Urinary bladder (tissue), 4 donors: ENCODE measurements around the gene PDZK1. TPM values are rescaled to one million over a fixed set of nuclear protein-coding genes. Genes with fewer than 3 reads are reported as not detected.
"Not testable (repeated sequence)": the region's sequence is repeated elsewhere in the genome, so short reads cannot be mapped to it uniquely, and the experiment has no call there.

Experiments used
- DNase-seq: peaks from one replicate; pipeline ENCODE4 v3.0.0-alpha.2; 2015; ENCODE audit errors: extremely low spot score
- H3K27ac ChIP-seq: one replicate; pipeline ENCODE4 v1.5.1; 2013; ENCODE audit warnings: low read depth, mild to moderate bottlenecking, moderate library complexity
- H3K36me3 ChIP-seq: one replicate; pipeline ENCODE4 v1.6.1; 2013; ENCODE audit warnings: mild to moderate bottlenecking, moderate library complexity; ENCODE audit not compliant: insufficient read depth
- H3K4me1 ChIP-seq: one replicate; pipeline ENCODE4 v1.6.1; 2013; ENCODE audit warnings: mild to moderate bottlenecking, moderate library complexity; ENCODE audit not compliant: insufficient read depth
- H3K4me3 ChIP-seq: one replicate; pipeline ENCODE4 v1.5.1; 2013; ENCODE audit warnings: low read depth, low read length
- WGBS: extraction: QIAGEN DNeasy Blood & Tissue Kit; methylation state at CpG from one replicate; pipeline ENCODE4 v1.1.7; 2013; 5-methylcytosine and 5-hydroxymethylcytosine counted together
- polyA plus RNA-seq: library from polyadenylated mRNA; stranded (reverse); fragments of 200-250 nt; gene quantifications from one replicate; pipeline ENCODE4 v1.2.3, GENCODE V29; 2013
- total RNA-seq: library from RNA; depleted of rRNA; stranded (reverse); fragments of >200 nt; gene quantifications from one replicate; pipeline ENCODE4 v1.2.3, GENCODE V29; 2014
- donor health status: healthy with polysubstance abuse.
- donor health status: healthy.

Gene PDZK1
- total and polyA plus RNA-seq, 2 donors: 0.18 to 0.37 TPM

DNA sequence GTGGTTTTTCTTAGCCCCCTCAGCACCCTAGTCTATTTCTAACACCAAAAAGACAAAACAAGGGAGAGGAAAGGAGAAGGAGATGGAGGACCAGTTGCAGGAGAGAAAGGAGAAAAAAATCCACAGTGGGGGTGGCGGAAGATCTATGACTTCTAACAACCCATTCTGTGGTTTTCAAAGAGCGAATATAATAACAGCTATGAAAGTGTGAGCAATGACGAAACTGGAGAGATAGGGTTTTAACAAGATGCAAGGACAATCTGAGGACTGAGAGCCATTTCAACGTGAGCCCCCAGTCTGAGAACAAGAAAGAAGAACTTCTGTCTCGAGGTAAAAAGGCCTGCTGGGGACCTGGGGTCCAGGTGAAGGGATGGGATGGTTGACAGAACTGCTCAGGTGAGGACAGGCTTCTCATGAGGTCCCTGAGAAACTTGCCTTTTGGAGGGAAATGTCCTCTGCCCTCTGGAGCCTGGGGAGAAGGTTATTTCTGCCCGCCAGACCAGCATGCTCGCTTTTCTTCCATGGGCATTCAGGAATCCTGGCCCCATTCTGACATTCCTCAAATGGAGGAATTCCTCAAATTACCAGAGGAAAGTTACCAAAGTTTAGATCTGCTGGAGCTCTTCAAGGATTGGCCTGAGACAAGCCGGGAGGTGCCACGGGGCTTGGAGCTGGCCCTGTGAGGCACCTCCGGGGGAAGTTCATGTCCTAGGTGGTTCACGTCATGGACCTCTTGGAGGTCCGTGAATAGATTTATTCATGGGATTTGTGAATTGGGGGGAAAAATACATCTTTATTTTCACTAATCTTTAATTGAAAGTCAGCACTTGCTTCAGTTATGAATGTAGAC, 12.3 kb upstream of the PDZK1 start, which contains the start of gene CD160:
Gene CD160, plus strand, starts transcription at position 270 of the 850 bp plus-strand sequence. CDS start 8,829 bp downstream, outside the sequence.
- Histone ChIP-seq H3K36me3 (no peaks in the 10 kb centered on the region), H3K4me3 (peak within 1 kb of the TSS; percentile 2), H3K27ac (no peak within 1 kb of the TSS), H3K4me1 (no peaks in the 10 kb centered on the region)
- WGBS: 90% methylated on average over 12 of the region's 12 CpGs
- no peak for DNase-seq

DNA sequence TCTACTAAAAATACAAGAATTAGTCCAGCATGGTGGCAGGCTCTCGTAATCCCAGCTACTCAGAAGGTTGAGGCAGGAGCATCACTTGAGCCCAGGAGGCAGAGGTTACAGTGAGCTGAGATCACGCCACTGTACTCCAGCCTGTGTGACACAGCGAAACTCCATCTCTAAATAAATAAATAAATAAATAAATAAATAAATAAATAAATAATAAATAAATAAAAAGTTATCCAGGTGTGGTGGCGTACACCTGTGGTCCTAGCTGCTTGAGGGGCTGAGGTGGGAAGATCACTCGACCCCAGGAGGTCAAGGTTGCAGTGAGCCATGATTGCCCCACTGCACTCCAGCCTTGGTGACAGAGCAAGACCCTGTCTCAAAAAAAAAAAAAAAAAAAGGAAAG, 11.3 kb upstream of the PDZK1 start:
- not testable (repeated sequence) for H3K4me3 ChIP-seq, DNase-seq, H3K4me1 ChIP-seq, H3K27ac ChIP-seq, H3K36me3 ChIP-seq
- WGBS: 95% methylated on average over 5 of the region's 5 CpGs

GRCh38 chr1:145717833-145718232, 10.7 kb upstream of the PDZK1 start:
- no peak for DNase-seq
- H3K36me3 ChIP-seq: no peaks in the 10 kb centered on the region
- H3K4me1 ChIP-seq: no peaks in the 10 kb centered on the region
- no peak overlapping the region for H3K4me3 ChIP-seq
- 74% methylated on average over 1 of the region's 1 CpG for WGBS
- no peak overlapping the region for H3K27ac ChIP-seq

GRCh38 chr1:145716641-145717345, 9.6 kb upstream of the PDZK1 start:
- WGBS: 73% methylated on average over 10 of the region's 10 CpGs
- H3K36me3 ChIP-seq: no peaks in the 10 kb centered on the region
- no peak for DNase-seq
- H3K4me1 ChIP-seq: no peaks in the 10 kb centered on the region
- H3K27ac ChIP-seq: no peak overlapping the region
- no peak overlapping the region for H3K4me3 ChIP-seq

DNA sequence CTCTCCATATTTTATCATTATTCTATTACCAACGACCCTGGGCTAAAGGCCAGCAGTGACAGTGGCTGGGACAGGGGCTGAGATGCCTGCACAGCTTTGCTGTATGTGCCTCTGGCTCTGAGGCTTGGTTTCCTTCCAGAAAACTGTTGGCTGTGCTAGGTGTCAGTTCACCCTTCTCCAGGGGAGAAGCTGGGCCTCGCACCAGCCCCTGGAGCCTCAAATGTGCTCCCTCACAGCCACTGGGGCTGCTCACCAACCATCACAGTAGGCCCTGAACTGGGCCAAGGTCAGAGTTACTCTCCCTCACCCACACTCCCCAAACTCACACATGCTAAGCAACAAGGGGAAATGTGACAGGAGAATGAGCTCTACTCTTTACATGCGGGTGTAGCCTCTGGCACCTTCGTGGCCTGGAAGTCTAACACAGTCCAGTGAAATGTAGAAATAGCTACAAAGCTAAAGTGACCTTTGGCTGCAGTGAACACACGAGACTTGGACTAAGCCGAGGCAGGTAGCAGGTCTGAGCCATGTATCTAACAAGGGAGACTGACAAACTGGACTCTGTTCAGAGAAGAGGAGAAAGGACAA, 7.5 kb upstream of the PDZK1 start:
- no peaks in the 10 kb centered on the region for H3K36me3 ChIP-seq
- H3K27ac ChIP-seq: no peak overlapping the region
- no peaks in the 10 kb centered on the region for H3K4me1 ChIP-seq
- WGBS: 68% methylated on average over 6 of the region's 6 CpGs
- DNase-seq: no peak
- H3K4me3 ChIP-seq: no peak overlapping the region

DNA sequence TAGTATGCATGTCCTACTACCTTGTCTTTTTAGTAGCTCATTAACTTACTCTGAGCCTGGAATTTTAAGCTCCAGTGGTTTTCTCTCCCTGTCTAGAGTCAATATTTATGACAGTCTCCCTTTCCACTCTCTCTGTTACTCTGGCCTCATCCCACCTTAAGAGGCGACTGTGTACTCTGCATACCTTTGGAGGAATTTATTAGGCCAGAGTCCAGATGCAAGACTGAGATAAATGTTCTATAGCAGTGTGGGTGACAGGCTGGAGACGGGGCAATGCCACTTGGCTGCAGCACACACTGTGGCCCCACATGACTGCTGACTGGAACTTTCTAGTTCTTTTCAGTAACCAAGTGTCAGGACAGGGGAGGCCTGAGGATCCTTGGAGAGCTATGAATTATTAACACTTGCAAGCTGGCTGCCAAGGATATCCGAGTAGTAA, 4.1 kb upstream of the PDZK1 start:
- Histone ChIP-seq H3K27ac (no peak overlapping the region), H3K4me1 (no peaks in the 10 kb centered on the region), H3K4me3 (no peak overlapping the region), H3K36me3 (no peaks in the 10 kb centered on the region)
- no peak for DNase-seq
- 33% methylated on average over 3 of the region's 3 CpGs for WGBS

- Histone ChIP-seq H3K4me3 (no peak overlapping the region), H3K4me1 (no peaks in the 10 kb centered on the region), H3K36me3 (no peaks in the 10 kb centered on the region), H3K27ac (no peak overlapping the region)
- 81% methylated on average over 4 of the region's 4 CpGs for WGBS
- DNase-seq: no peak
Observed at GRCh38 chr1:145710291-145711027, 3.3 kb upstream of the PDZK1 start.

DNA sequence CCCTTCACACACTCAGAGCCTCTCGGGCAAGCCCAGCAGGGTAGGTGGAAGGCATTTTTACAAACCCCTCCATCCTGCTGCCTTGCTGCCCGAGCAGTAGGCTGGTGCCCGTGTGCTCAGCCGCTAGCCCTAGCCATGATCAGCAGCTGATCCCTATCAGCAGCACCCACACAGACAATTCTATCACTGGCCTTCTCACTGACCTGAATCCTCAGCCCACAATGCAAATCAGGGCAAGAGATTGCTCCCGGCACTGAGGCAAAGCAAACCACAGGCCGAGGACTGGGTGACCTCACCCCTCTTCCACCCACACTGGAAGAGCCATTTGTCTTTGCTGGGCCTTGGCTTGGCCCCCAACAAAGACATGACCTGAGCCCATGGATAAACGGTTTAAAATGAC, 895 bp upstream of the PDZK1 start:
- DNase-seq: no peak
- Histone ChIP-seq H3K4me1 (no peaks in the 10 kb centered on the region), H3K36me3 (no peaks in the 10 kb centered on the region), H3K4me3 (no peak overlapping the region), H3K27ac (no peak overlapping the region)
- 48% methylated on average over 7 of the region's 7 CpGs for WGBS

DNA sequence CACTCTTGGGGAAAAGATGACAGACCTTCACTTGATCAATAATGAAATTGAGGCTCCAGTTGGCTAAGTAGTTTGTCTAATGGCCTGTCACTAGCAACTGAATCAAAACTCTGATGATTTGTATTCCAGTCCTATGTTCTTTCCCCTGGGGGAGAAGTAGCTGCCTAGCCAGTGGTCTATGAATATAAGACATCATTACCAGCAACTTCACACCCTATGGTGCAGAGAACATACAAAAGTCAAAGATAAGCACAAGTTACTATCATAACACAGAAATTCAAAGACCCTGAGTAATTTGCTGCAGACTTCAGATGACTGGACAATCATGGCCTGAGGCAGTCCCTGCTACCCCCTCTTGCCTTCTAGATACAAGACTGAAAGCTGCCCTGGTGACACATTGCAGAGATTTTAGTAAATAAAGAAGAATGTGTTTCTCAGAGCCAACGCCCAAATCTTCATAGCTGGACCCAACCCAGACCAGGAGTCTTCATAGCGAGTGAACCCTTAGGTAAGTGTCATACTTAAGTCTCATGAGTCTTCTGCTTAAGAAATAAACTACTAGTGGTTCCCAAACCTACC, 993 bp downstream of the PDZK1 start:
- Histone ChIP-seq H3K27ac (no peak overlapping the region), H3K4me1 (no peaks in the 10 kb centered on the region), H3K36me3 (no peaks in the 10 kb centered on the region), H3K4me3 (no peak overlapping the region)
- no peak for DNase-seq
- 76% methylated on average over 2 of the region's 2 CpGs for WGBS

DNA sequence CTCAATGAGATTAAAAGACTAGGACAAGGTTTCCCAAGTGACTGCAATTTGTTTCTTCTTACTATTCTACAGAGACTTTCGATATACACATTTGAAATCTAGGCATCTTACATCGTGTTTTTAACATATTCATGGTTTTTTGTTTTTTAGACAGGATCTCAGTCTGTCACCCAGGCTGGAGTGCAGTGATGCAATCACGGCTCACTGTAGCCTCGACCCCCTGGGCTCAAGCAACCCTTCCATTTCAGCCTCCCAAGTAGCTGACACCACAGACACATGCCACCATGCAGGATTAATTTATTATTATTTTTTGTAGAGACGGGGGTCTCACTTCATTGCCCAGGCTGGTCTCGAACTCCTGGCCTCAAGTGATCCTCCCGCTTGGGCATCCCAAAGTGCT, 1.5 kb downstream of the PDZK1 start:
- no peak overlapping the region for H3K27ac ChIP-seq
- DNase-seq: no peak
- H3K36me3 ChIP-seq: no peaks in the 10 kb centered on the region
- 91% methylated on average over 7 of the region's 7 CpGs for WGBS
- H3K4me3 ChIP-seq: no peak overlapping the region
- H3K4me1 ChIP-seq: no peaks in the 10 kb centered on the region

GRCh38 chr1:145702826-145703225, 4.3 kb downstream of the PDZK1 start:
- WGBS: 88% methylated on average over 7 of the region's 7 CpGs
- no peaks in the 10 kb centered on the region for H3K4me1 ChIP-seq

GRCh38 chr1:145702052-145702451, 5.1 kb downstream of the PDZK1 start:
- no peak overlapping the region for H3K4me3 ChIP-seq
- H3K4me1 ChIP-seq: no peaks in the 10 kb centered on the region
- no peak overlapping the region for H3K27ac ChIP-seq
- WGBS: 83% methylated on average over 2 of the region's 2 CpGs
- DNase-seq: no peak
- H3K36me3 ChIP-seq: no peaks in the 10 kb centered on the region

More at GRCh38 chr1:145702826-145703225, 4.3 kb downstream of the PDZK1 start:
- no peak for DNase-seq
- H3K4me3 ChIP-seq: no peak overlapping the region
- H3K27ac ChIP-seq: no peak overlapping the region
- H3K36me3 ChIP-seq: no peaks in the 10 kb centered on the region

DNA sequence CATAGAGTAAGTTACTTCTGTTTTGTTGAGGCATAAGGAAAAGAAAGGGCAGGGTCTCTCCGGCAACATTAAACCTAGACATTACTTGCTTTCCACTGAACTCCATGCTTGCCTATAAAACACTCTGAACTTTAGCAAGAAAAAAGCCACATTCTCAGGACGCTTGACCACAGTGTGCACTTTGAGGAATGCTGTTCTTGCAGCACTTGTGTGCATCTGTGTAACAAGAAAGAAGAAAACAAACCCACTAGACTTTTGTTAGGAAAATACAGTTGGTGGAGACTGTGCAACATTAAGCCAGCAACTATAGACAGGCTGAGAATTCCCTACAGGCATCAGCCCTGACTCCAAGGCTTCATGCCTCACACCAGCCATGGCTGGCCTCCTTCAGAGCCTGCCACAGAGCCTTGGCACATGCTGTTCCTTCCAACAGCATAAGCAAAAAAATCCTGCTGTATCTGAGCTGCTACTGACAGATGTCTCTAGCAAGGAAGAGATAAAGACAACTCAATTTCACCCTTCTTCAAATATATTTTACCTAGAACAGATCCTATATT, 5.8 kb downstream of the PDZK1 start:
- H3K36me3 ChIP-seq: no peaks in the 10 kb centered on the region
- 70% methylated on average over 2 of the region's 2 CpGs for WGBS
- H3K4me1 ChIP-seq: no peaks in the 10 kb centered on the region
- H3K27ac ChIP-seq: no peak overlapping the region
- no peak overlapping the region for H3K4me3 ChIP-seq
- no peak for DNase-seq
